Stimulated activated CD4-positive, alpha-beta T cell treated with anti-CD3 and anti-CD28 coated beads, Interleukin-1b, Interleukin-23, amount 100 ng/mL, for 1 hour (primary cell): ENCODE measurements around the gene TP63.
"Not testable (repeated sequence)": the region's sequence is repeated elsewhere in the genome, so short reads cannot be mapped to it uniquely, and the experiment has no call there.

Experiments
- DNase-seq, 2 donors: peaks; one replicate each; pipeline ENCODE4 v3.0.0-alpha.2; 2020; ENCODE audit warnings: low read depth in 2 of 2

The TP63 gene

GRCh38 chr3:189625572-189625971, 5.6 kb upstream of the TP63 start:
- no peak for DNase-seq

GRCh38 chr3:189626286-189626685, 4.9 kb upstream of the TP63 start:
- DNase-seq, result no peak

- DNase-seq, result no peak
Measured at GRCh38 chr3:189629803-189630455, 1.3 kb upstream of the TP63 start.

- no peak for DNase-seq
Measured at GRCh38 chr3:189630767-189631372, 319 bp upstream of the TP63 start.

GRCh38 chr3:189631409-189631808, 220 bp downstream of the TP63 start:
- DNase-seq, result no peak

- DNase-seq, result no peak
Measured at GRCh38 chr3:189632242-189632641, 1.1 kb downstream of the TP63 start.

- no peak for DNase-seq
Measured at GRCh38 chr3:189635339-189635738, 4.2 kb downstream of the TP63 start.

GRCh38 chr3:189636048-189636447, 4.9 kb downstream of the TP63 start:
- DNase-seq, result no peak

GRCh38 chr3:189637750-189638149, 6.6 kb downstream of the TP63 start:
- no peak for DNase-seq

GRCh38 chr3:189638276-189639031, 7.3 kb downstream of the TP63 start:
- no peak for DNase-seq

- DNase-seq, result no peak
Measured at GRCh38 chr3:189641776-189642175, 10.6 kb downstream of the TP63 start.

GRCh38 chr3:189646853-189647542, 15.8 kb downstream of the TP63 start:
- DNase-seq, result no peak

- no peak for DNase-seq
Measured at GRCh38 chr3:189652042-189652441, 20.9 kb downstream of the TP63 start.

GRCh38 chr3:189655617-189656016, 24.4 kb downstream of the TP63 start:
- DNase-seq, result no peak

GRCh38 chr3:189659571-189659970, 28.4 kb downstream of the TP63 start:
- DNase-seq, result no peak

GRCh38 chr3:189664311-189664710, 33.1 kb downstream of the TP63 start:
- no peak for DNase-seq

GRCh38 chr3:189672346-189672745, 41.2 kb downstream of the TP63 start:
- DNase-seq, result not testable (repeated sequence)

GRCh38 chr3:189673535-189673934, 42.3 kb downstream of the TP63 start:
- no peak for DNase-seq

GRCh38 chr3:189674249-189674913, 43.2 kb downstream of the TP63 start:
- DNase-seq, result no peak

GRCh38 chr3:189677667-189678066, 46.5 kb downstream of the TP63 start:
- no peak for DNase-seq

GRCh38 chr3:189680723-189681122, 49.5 kb downstream of the TP63 start:
- DNase-seq, result no peak
